ENCODE results near the gene GBP4.

GRCh38 chr1:89221341-89221740 is 22.6 kb upstream of the GBP4 start:
- TF ChIP-seq, protein P1, sequence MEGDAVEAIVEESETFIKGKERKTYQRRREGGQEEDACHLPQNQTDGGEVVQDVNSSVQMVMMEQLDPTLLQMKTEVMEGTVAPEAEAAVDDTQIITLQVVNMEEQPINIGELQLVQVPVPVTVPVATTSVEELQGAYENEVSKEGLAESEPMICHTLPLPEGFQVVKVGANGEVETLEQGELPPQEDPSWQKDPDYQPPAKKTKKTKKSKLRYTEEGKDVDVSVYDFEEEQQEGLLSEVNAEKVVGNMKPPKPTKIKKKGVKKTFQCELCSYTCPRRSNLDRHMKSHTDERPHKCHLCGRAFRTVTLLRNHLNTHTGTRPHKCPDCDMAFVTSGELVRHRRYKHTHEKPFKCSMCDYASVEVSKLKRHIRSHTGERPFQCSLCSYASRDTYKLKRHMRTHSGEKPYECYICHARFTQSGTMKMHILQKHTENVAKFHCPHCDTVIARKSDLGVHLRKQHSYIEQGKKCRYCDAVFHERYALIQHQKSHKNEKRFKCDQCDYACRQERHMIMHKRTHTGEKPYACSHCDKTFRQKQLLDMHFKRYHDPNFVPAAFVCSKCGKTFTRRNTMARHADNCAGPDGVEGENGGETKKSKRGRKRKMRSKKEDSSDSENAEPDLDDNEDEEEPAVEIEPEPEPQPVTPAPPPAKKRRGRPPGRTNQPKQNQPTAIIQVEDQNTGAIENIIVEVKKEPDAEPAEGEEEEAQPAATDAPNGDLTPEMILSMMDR (IDR thresholded peaks at IDR 0.05; ENCODE audit: low read depth, low read length): no peak
- no peak for TF ChIP-seq EZH2phosphoT487 (IDR thresholded peaks at IDR 0.05; ENCODE audit: low read depth)

Measured in OCI-LY3 (cell line).